Stimulated activated CD8-positive, alpha-beta memory T cell treated with anti-CD3 and anti-CD28 coated beads, Interleukin-12 subunit alpha, Interleukin-12 subunit beta, amount 100 ng/mL, for 1 hour (primary cell): ENCODE results near the gene ARID3B.

ENCODE experiments used
- DNase-seq: peaks from one replicate; pipeline ENCODE4 v3.0.0-alpha.2; 2020; ENCODE audit warnings: low read depth

ARID3B gene

GRCh38 chr15:74642734-74643664 is 102.0 kb downstream of the ARID3B start:
- DNase-seq, result no peak

DNA sequence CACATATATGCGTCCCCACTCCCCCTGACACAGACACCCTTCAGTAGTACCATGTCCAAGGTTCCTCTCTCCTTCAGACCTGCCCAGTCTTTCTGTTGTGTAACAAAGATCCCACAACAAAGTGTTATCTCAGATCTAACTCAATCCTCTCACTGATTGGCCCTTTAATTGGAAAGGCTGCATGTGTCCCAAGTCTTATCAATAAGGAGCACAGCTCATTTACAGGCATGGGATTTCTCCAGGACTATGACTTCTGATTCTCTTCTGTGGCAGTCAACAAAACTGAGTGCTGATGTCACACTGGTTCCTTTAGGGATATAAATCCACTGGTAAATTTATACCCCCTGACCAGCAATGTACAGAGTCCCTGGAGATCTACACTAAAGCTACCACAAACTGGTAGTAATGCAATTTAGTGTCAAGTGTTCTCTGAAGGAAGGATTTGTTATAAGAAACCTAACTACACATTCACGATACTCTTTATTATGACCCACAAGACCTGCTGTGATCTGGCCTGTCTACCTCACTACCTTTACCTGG is 102.7 kb downstream of the ARID3B start:
- no peak for DNase-seq

DNA sequence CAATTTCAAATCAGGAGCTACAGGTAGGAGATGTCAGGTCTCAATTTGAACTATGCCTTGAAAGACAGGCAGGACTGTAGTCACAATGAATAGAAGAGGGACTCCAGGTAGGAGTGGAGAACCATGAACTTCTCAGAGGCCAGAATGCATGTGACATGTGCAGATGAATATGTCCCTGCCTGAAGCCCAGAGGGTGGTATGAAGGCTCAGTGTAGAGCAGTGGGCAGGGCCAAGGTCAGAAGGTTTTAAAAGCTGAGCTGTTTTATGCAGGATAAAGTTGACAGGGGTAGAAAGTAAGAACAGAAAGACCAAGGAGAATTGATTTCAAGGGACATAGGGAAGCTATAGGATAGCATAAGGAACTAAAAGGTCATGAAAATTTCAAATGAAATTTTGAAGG is 105.5 kb downstream of the ARID3B start:
- no peak for DNase-seq
